22Rv1 (cell line): ENCODE results near the gene CTAGE8.

Source experiments
- ZFX ChIP-seq: fragments of 450-650 bp; IDR thresholded peaks from 2 replicates; pipeline ENCODE4 v1.6.1; 2017; ENCODE audit warnings: antibody characterized with exemption, borderline replicate concordance
- TF ChIP-seq, protein P1 (sequence below): fragments of 450-650 bp; IDR thresholded peaks from 2 replicates; pipeline ENCODE4 v1.5.1; 2017; ENCODE audit warnings: mild to moderate bottlenecking

DNA sequence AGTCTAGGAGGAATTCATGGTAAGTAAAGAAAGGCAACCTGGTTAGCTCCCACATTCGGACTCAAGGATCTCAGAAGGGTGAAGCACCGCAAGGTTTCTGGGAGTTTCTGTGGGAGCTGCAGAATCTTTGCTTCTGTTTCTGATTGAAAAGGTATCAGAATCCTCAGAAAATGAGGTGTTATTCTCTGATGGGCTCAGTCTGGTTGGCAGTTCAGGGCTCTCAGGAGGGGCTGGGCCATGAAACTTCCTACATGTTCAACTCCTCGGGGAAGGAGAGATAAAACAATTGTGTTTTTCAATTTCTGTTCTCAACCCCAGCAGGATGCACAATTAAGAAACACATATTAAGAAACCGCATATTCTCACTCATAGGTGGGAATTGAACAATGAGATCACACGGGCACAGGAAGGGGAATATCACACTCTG lies 13.6 kb downstream of the CTAGE8 start:
- TF ChIP-seq, protein P1, sequence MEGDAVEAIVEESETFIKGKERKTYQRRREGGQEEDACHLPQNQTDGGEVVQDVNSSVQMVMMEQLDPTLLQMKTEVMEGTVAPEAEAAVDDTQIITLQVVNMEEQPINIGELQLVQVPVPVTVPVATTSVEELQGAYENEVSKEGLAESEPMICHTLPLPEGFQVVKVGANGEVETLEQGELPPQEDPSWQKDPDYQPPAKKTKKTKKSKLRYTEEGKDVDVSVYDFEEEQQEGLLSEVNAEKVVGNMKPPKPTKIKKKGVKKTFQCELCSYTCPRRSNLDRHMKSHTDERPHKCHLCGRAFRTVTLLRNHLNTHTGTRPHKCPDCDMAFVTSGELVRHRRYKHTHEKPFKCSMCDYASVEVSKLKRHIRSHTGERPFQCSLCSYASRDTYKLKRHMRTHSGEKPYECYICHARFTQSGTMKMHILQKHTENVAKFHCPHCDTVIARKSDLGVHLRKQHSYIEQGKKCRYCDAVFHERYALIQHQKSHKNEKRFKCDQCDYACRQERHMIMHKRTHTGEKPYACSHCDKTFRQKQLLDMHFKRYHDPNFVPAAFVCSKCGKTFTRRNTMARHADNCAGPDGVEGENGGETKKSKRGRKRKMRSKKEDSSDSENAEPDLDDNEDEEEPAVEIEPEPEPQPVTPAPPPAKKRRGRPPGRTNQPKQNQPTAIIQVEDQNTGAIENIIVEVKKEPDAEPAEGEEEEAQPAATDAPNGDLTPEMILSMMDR = no peak
- no peak for TF ChIP-seq ZFX
